HG02840 (cell line): Measurements from ENCODE around the gene CD83.
"Not testable (repeated sequence)": the region's sequence is repeated elsewhere in the genome, so short reads cannot be mapped to it uniquely, and the experiment has no call there.

ENCODE experiments used
- ATAC-seq: cut with Tn5 transposase; IDR thresholded peaks from one replicate; pipeline ENCODE4 v1.9.1; 2021; ENCODE audit warnings: mild to moderate bottlenecking, moderate library complexity, moderate number of reproducible peaks; ENCODE audit not compliant: unreplicated experiment, low FRiP score

CD83 gene

GRCh38 chr6:14117158-14118090 is at the start of gene CD83:
TSS of gene CD83 (plus strand) at chr6:14117772. CDS start at chr6:14117812, 40 bp downstream.
- peak; percentile 69 for ATAC-seq

GRCh38 chr6:14068133-14068532 is 49.4 kb upstream of the CD83 start:
- no peak for ATAC-seq

GRCh38 chr6:14068623-14069022 is 48.9 kb upstream of the CD83 start:
- ATAC-seq: no peak

- ATAC-seq: no peak
These were observed 47.1 kb upstream of the CD83 start for GRCh38 chr6:14070457-14070856.

GRCh38 chr6:14072084-14072483 is 45.5 kb upstream of the CD83 start:
- ATAC-seq: no peak

GRCh38 chr6:14073561-14074354 is 43.8 kb upstream of the CD83 start:
- not testable (repeated sequence) for ATAC-seq

- no peak for ATAC-seq
These were observed 43.0 kb upstream of the CD83 start for GRCh38 chr6:14074476-14075094.

GRCh38 chr6:14075095-14075503 is 42.5 kb upstream of the CD83 start:
- no peak for ATAC-seq

GRCh38 chr6:14077193-14077867 is 40.2 kb upstream of the CD83 start:
- ATAC-seq: no peak

- no peak for ATAC-seq
These were observed 38.1 kb upstream of the CD83 start for GRCh38 chr6:14079433-14079832.

- no peak for ATAC-seq
These were observed 37.6 kb upstream of the CD83 start for GRCh38 chr6:14079971-14080370.

GRCh38 chr6:14081126-14081525 is 36.4 kb upstream of the CD83 start:
- ATAC-seq: no peak

GRCh38 chr6:14082771-14083170 is 34.8 kb upstream of the CD83 start:
- ATAC-seq: no peak

GRCh38 chr6:14083262-14083661 is 34.3 kb upstream of the CD83 start:
- no peak for ATAC-seq

GRCh38 chr6:14083751-14084150 is 33.8 kb upstream of the CD83 start:
- no peak for ATAC-seq

GRCh38 chr6:14084388-14084787 is 33.2 kb upstream of the CD83 start:
- no peak for ATAC-seq

- ATAC-seq: no peak
These were observed 32.3 kb upstream of the CD83 start for GRCh38 chr6:14085176-14085787.

GRCh38 chr6:14086701-14087100 is 30.9 kb upstream of the CD83 start:
- no peak for ATAC-seq

- ATAC-seq: no peak
These were observed 28.9 kb upstream of the CD83 start for GRCh38 chr6:14088600-14089192.

- peak; percentile 56 for ATAC-seq
These were observed 28.3 kb upstream of the CD83 start for GRCh38 chr6:14089224-14089623.
